ENCODE measurements around the gene FOXL3. TPM values are rescaled to one million over a fixed set of nuclear protein-coding genes. Genes with fewer than 3 reads are reported as not detected.

The FOXL3 gene
- total RNA-seq, 1 donor: not detected

DNA sequence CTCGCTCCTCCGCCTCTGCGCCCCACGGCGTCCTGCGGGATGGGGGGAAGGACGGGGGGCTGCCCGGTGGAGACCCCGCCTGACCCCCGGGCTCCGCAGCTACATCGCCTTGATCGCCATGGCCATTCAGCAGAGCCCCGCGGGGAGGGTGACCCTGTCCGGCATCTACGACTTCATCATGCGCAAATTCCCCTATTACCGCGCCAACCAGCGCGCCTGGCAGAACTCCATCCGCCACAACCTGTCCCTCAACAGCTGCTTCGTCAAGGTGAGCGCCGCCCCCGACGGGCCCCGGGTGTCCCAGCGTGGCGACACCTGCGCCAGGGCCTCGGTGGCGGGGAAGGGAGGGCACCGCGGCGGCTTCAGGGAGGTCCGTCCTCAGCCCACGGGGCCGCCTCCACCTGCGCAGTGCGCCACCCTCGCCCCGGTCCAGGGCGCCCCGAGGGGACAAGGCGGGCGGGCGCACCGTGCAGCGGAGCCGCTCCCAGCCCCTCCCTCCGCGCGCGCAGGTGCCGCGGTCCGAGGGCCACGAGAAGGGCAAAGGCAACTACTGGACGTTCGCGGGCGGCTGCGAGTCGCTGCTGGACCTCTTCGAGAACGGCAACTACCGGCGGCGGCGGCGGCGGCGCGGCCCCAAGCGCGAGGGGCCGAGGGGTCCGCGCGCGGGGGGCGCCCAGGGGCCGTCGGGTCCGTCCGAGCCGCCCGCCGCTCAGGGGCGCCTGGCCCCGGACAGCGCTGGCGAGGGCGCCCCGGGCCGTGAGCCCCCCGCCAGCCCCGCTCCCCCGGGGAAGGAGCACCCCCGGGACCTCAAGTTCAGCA is 793 bp downstream of the FOXL3 start:
- TF ChIP-seq, protein P1, sequence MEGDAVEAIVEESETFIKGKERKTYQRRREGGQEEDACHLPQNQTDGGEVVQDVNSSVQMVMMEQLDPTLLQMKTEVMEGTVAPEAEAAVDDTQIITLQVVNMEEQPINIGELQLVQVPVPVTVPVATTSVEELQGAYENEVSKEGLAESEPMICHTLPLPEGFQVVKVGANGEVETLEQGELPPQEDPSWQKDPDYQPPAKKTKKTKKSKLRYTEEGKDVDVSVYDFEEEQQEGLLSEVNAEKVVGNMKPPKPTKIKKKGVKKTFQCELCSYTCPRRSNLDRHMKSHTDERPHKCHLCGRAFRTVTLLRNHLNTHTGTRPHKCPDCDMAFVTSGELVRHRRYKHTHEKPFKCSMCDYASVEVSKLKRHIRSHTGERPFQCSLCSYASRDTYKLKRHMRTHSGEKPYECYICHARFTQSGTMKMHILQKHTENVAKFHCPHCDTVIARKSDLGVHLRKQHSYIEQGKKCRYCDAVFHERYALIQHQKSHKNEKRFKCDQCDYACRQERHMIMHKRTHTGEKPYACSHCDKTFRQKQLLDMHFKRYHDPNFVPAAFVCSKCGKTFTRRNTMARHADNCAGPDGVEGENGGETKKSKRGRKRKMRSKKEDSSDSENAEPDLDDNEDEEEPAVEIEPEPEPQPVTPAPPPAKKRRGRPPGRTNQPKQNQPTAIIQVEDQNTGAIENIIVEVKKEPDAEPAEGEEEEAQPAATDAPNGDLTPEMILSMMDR (IDR thresholded peaks at IDR 0.05; ENCODE audit: insufficient read depth, low read depth, low read length): no peak
- no peak overlapping the region for H3K4me3 ChIP-seq (ENCODE audit: low read depth, low read length)
- DNase-seq (ENCODE audit: low read depth): no peak

DNA sequence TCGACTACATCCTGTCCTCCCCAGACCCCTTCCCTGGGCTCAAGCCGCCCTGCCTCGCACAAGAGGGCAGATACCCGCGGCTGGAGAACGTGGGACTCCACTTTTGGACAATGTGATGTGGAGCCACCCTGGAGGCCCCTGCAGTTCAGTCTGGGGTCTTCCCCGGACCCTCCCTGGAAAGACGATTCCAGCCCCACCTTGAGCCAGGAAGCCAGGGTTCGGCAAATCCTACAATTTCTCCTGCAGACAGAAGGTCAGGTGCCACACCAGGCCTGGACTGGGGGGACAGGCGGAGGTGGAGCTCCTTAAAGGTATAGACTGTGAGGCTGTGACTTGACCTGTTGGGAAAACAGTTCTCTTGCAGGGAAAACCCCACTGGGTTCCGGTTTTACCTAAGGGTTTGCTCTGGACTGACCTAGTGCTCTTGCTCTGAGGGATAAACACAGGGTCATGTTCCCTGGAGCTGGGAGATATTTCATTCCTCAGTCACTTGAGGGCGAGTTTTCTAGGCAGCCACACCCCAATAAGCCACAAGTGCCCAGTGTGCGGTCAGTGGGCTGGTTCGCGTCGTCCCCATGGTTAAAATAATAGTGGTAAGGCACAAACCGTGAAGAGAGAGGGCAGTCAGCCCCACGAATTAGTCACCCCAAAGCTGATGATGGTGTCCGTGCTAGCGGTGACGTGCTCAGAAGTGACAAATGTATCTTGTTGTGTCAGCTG is 1.6 kb downstream of the FOXL3 start:
- TF ChIP-seq, protein P1 (IDR thresholded peaks at IDR 0.05; ENCODE audit: insufficient read depth, low read depth, low read length): no peak
- H3K4me3 ChIP-seq (ENCODE audit: low read depth, low read length): no peak overlapping the region
- no peak for DNase-seq (ENCODE audit: low read depth)

DNA sequence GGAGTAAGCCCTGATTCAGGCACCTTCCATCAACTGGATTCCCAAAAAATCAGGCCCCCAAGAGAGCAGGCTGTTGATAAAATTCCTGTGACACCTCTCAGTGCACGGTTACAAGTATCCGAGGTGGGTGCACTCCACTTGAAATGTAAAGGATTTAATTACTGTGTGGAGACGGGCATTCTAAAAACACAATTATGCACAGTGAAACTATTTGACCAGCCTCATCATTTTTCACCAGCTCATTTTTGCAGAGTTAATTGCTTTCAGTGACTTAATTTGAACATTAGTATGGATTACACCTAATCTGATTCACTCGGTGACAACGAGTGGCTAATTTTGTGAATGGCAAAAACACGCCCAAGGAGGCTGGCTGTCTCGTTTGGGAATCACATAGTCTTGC is 2.3 kb downstream of the FOXL3 start:
- TF ChIP-seq, protein P1 (IDR thresholded peaks at IDR 0.05; ENCODE audit: insufficient read depth, low read depth, low read length): no peak
- H3K4me3 ChIP-seq (ENCODE audit: low read depth, low read length): no peak overlapping the region
- DNase-seq (ENCODE audit: low read depth): no peak

GRCh38 chr7:292826-293225 is 2.9 kb downstream of the FOXL3 start:
- DNase-seq (ENCODE audit: low read depth): no peak
- TF ChIP-seq, protein P1 (IDR thresholded peaks at IDR 0.05; ENCODE audit: insufficient read depth, low read depth, low read length): no peak
- no peak overlapping the region for H3K4me3 ChIP-seq (ENCODE audit: low read depth, low read length)

DNA sequence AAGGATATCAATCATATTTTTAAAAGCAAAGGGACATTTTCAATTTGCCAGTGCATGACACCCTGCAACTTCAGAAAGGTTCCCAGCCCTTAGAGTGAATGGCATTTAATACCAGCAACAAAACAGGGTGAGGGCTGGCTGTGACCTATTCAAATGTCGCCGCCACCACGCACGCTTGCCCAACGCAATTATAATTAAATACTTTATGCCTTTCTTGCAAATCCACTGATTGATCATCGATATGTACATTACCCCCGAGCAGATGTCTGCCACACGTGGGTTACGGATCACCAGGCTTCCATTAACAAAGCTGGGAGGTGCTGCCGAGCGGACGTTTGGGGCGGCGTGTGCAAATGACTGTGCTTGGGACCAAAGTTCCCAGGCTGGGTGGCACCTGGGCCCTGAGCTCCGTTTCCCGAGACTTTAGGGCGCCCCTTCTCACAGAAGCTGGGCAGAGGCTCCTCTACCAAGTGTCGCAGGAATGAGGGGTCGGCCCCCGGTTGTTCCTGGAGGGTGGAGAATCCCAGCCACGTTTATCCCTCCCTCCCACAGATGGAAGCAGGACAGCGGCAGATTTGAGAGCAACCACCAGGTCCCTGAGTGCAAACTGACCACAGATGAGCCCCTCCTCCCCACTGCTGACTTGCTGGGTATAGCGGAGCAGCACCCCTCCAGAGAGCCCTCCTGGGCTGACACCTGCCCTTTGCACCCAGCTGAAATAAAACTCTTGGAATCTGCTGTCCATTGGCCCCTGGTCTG is 3.9 kb downstream of the FOXL3 start:
- DNase-seq (ENCODE audit: low read depth): no peak
- TF ChIP-seq, protein P1 (IDR thresholded peaks at IDR 0.05; ENCODE audit: insufficient read depth, low read depth, low read length): no peak
- no peak overlapping the region for H3K4me3 ChIP-seq (ENCODE audit: low read depth, low read length)

DNA sequence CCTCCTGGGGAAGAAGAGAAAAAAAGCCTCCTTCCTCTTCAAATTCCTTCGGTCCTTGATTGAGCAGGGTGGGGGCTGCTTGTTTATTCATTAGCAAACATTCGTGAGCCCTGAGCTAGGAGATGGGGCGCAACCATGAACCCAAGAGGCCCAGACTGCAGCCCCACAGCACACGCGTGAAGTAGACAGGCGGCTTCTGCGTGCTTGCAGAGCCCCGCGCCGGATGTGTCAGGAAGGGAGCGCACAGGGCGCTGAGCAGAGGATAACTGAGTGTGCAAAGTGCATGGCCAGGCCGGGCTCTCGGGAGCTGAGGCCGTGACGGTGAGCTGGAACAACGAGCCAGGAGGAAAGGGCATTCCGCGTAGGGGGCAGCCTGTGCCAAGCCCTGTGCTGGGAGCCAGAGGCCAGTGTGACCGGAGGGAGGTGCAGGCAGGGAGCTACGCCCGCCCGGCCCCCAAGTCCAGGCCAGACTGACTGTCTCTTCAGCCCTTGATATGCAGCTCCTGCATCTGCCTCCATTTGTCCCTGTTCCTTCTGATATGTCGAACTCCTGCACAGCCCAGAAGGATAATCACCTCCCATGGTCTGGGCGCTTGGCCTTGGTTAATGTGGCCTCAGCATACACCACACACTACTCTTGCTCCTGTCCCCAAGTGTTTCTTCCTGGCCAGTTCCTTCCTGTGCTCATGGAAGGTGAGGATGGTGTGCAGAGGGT is 4.6 kb downstream of the FOXL3 start:
- no peak overlapping the region for H3K4me3 ChIP-seq (ENCODE audit: low read depth, low read length)
- TF ChIP-seq, protein P1 (IDR thresholded peaks at IDR 0.05; ENCODE audit: insufficient read depth, low read depth, low read length): no peak
- DNase-seq (ENCODE audit: low read depth): no peak

Measured in fibroblast of villous mesenchyme (primary cell).